T-helper 9 cell (primary cell): ENCODE results near the gene ZNF664.
A peak's percentile ranks its signal among the peaks of the same experiment; 100 is the strongest.

Experiments
- DNase-seq: peaks from one replicate; pipeline ENCODE4 v3.0.0-alpha.2; 2020
- total RNA-seq, 2 donors: gene quantifications; one replicate each; lab custom pipeline; 2026; lab: John Stamatoyannopoulos, UW

The ZNF664 gene
- 49.2 to 82.7 reads per million in 2 donors for total RNA-seq

GRCh38 chr12:123972457-123973401 lies at the start of gene ZNF664, which contains the start of gene CCDC92:
ZNF664 (plus strand) TSS chr12:123973215; CDS start chr12:124012145, 38,930 bp downstream.
CCDC92 (minus strand) TSS chr12:123972831; CDS start chr12:123944305, 28,526 bp downstream.
- peak; percentile 92 for DNase-seq

GRCh38 chr12:123923927-123924326 lies 49.1 kb upstream of the ZNF664 start:
- no peak for DNase-seq

GRCh38 chr12:123924539-123924938 lies 48.5 kb upstream of the ZNF664 start:
- DNase-seq, result no peak

- DNase-seq, result no peak
Observed at GRCh38 chr12:123928274-123928865, 44.6 kb upstream of the ZNF664 start.

GRCh38 chr12:123928897-123929296 lies 44.1 kb upstream of the ZNF664 start:
- no peak for DNase-seq

GRCh38 chr12:123929946-123930583 lies 43.0 kb upstream of the ZNF664 start:
- no peak for DNase-seq

GRCh38 chr12:123931686-123932321 lies 41.2 kb upstream of the ZNF664 start:
- peak; percentile 23 for DNase-seq

- no peak for DNase-seq
Observed at GRCh38 chr12:123933214-123933613, 39.8 kb upstream of the ZNF664 start.

GRCh38 chr12:123934016-123934620 lies 38.9 kb upstream of the ZNF664 start:
- no peak for DNase-seq

GRCh38 chr12:123934829-123935228 lies 38.2 kb upstream of the ZNF664 start:
- no peak for DNase-seq

- no peak for DNase-seq
Observed at GRCh38 chr12:123935956-123936355, 37.1 kb upstream of the ZNF664 start.

GRCh38 chr12:123936471-123936870 lies 36.5 kb upstream of the ZNF664 start:
- DNase-seq, result no peak

GRCh38 chr12:123936956-123937706 lies 35.9 kb upstream of the ZNF664 start:
- DNase-seq, result no peak

- peak; percentile 21 for DNase-seq
Observed at GRCh38 chr12:123937707-123938591, 35.1 kb upstream of the ZNF664 start.

- DNase-seq, result no peak
Observed at GRCh38 chr12:123938679-123939480, 34.1 kb upstream of the ZNF664 start.

- DNase-seq, result no peak
Observed at GRCh38 chr12:123939716-123940626, 33.0 kb upstream of the ZNF664 start.

GRCh38 chr12:123940627-123940966 lies 32.4 kb upstream of the ZNF664 start:
- DNase-seq, result no peak

- no peak for DNase-seq
Observed at GRCh38 chr12:123941000-123941399, 32.0 kb upstream of the ZNF664 start.
